Trophoblast cell (in vitro differentiated cells and primary cell): ENCODE measurements around the gene TGFB1.
A peak's percentile ranks its signal among the peaks of the same experiment; 100 is the strongest.

Experiments used
- DNase-seq, 2 donors: peaks; one replicate each; pipeline ENCODE4 v3.0.0-alpha.2; 2016
- H2AFZ ChIP-seq: 2 replicates; pipeline ENCODE4 v1.6.1; 2013; ENCODE audit warnings: low read length, moderate library complexity, mild to moderate bottlenecking; ENCODE audit not compliant: insufficient read depth, poor library complexity
- H2AK5ac ChIP-seq: 2 replicates; pipeline ENCODE4 v1.6.1; 2013; ENCODE audit warnings: mild to moderate bottlenecking, low read length
- H2BK120ac ChIP-seq: 2 replicates; pipeline ENCODE4 v1.6.1; 2013; ENCODE audit warnings: low read length, mild to moderate bottlenecking, moderate library complexity; ENCODE audit not compliant: insufficient read depth, poor library complexity
- H2BK12ac ChIP-seq: 2 replicates; pipeline ENCODE4 v1.6.1; 2013; ENCODE audit warnings: mild to moderate bottlenecking, low read length, moderate library complexity
- H2BK5ac ChIP-seq: 2 replicates; pipeline ENCODE4 v1.6.1; 2013; ENCODE audit warnings: low read length, low read depth, moderate library complexity, mild to moderate bottlenecking; ENCODE audit not compliant: poor library complexity
- H3K14ac ChIP-seq: 2 replicates; pipeline ENCODE4 v1.6.1; 2013; ENCODE audit warnings: mild to moderate bottlenecking, low read length
- H3K18ac ChIP-seq: 2 replicates; pipeline ENCODE4 v1.6.1; 2013; ENCODE audit warnings: mild to moderate bottlenecking, low read length
- H3K23ac ChIP-seq: 2 replicates; pipeline ENCODE4 v1.6.1; 2013; ENCODE audit warnings: low read length
- H3K27ac ChIP-seq: 2 replicates; pipeline ENCODE4 v1.5.1; 2013; ENCODE audit warnings: low read depth, mild to moderate bottlenecking, inconsistent platforms, low read length, moderate library complexity
- H3K27me3 ChIP-seq: 2 replicates; pipeline ENCODE4 v1.6.1; 2013; ENCODE audit warnings: inconsistent platforms, mild to moderate bottlenecking, low read length, moderate library complexity; ENCODE audit not compliant: insufficient read depth
- H3K36me3 ChIP-seq, 2 experiments: 1 replicate in 1 of 2; 2 replicates in 1 of 2; pipeline ENCODE4 v1.6.1; 2013; ENCODE audit warnings: low read length in 2 of 2, mild to moderate bottlenecking in 2 of 2, moderate library complexity in 1 of 2; ENCODE audit not compliant: insufficient read depth in 2 of 2, control insufficient read depth in 1 of 2
- H3K4ac ChIP-seq: 2 replicates; pipeline ENCODE4 v1.6.1; 2013; ENCODE audit warnings: low read depth, mild to moderate bottlenecking, low read length, moderate library complexity
- H3K4me1 ChIP-seq, 2 experiments: 1 replicate in 1 of 2; 2 replicates in 1 of 2; pipeline ENCODE4 v1.6.1; 2013; ENCODE audit warnings: low read length in 2 of 2, mild to moderate bottlenecking in 2 of 2, moderate library complexity in 1 of 2; ENCODE audit not compliant: insufficient read depth in 2 of 2, control insufficient read depth in 1 of 2
- H3K4me2 ChIP-seq: 2 replicates; pipeline ENCODE4 v1.6.1; 2013; ENCODE audit warnings: inconsistent platforms, mild to moderate bottlenecking, low read length, moderate library complexity
- H3K4me3 ChIP-seq: 2 replicates; pipeline ENCODE4 v1.5.1; 2013; ENCODE audit warnings: mild to moderate bottlenecking, low read depth, low read length, inconsistent platforms
- H3K79me1 ChIP-seq: one replicate; pipeline ENCODE4 v1.6.1; 2013; ENCODE audit warnings: low read length
- H3K79me2 ChIP-seq: 2 replicates; pipeline ENCODE4 v1.6.1; 2013; ENCODE audit warnings: low read length, mild to moderate bottlenecking; ENCODE audit not compliant: control insufficient read depth, insufficient read depth, poor library complexity
- H3K9ac ChIP-seq: 2 replicates; pipeline ENCODE4 v1.6.1; 2013; ENCODE audit warnings: mild to moderate bottlenecking, low read length
- H3K9me3 ChIP-seq: 2 replicates; pipeline ENCODE4 v1.6.1; 2013; ENCODE audit warnings: low read depth, mild to moderate bottlenecking, control low read depth, inconsistent platforms, low read length; ENCODE audit not compliant: insufficient read depth
- H4K12ac ChIP-seq: 2 replicates; pipeline ENCODE4 v1.6.1; 2013; ENCODE audit warnings: low read depth, mild to moderate bottlenecking, low read length, moderate library complexity
- H4K8ac ChIP-seq: 2 replicates; pipeline ENCODE4 v1.6.1; 2013; ENCODE audit warnings: low read depth, mild to moderate bottlenecking, low read length, moderate library complexity
- H4K91ac ChIP-seq: one replicate; pipeline ENCODE4 v1.6.1; 2013; ENCODE audit warnings: low read depth, mild to moderate bottlenecking, low read length, moderate library complexity
- WGBS: extraction: QIAGEN DNeasy Blood & Tissue Kit; methylation state at CpG from one replicate; pipeline ENCODE4 v1.1.7; 2013; ENCODE audit warnings: missing lambda C conversion rate; ENCODE audit not compliant: insufficient read length, insufficient coverage; ENCODE audit errors: extremely low coverage; 5-methylcytosine and 5-hydroxymethylcytosine counted together

The TGFB1 gene

DNA sequence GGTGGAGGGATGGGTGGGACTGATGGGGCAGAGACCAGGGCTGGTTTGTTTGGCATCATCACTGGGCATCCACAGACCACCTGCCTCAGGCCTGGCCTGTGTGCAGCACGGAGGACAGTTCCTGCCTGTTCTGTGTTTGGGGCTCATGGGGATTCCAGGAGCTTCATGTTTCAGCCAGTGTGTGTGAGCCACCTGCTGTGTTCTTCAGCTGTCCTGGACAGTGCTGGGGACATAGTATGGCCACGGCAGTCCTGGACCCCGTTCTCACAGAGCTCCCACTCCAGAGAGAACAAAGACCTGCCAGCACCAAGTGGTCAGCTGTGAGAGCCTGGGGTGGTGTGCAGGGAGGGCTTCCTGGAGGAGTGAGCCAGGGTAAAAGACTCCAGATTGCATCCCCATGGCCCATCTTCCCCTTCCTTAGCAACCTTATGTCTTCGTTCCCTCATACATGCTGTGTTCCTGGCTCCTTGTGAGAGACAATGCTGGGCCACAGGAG lies 45.7 kb downstream of the TGFB1 start:
- no CpG with 5 or more reads among the region's 4 CpGs for WGBS
- no peak for DNase-seq
- no peak overlapping the region for H4K91ac ChIP-seq
- no peak overlapping the region for H2BK120ac ChIP-seq
- H4K12ac ChIP-seq: no peak overlapping the region
- peak overlapping the region; percentile 20 for H3K27ac ChIP-seq
- H3K36me3 ChIP-seq: peaks cover 47 to 53% of the 10 kb centered on the region in 2 experiments
- no peak overlapping the region for H2BK12ac ChIP-seq
- no peaks in the 10 kb centered on the region for H3K27me3 ChIP-seq
- no peak overlapping the region for H2AFZ ChIP-seq
- no peak overlapping the region for H3K14ac ChIP-seq
- no peak overlapping the region for H3K4me2 ChIP-seq
- no peak overlapping the region for H2BK5ac ChIP-seq
- peak overlapping the region; percentile 8 for H4K8ac ChIP-seq
- H3K4ac ChIP-seq: no peak overlapping the region
- no peak overlapping the region for H2AK5ac ChIP-seq
- H3K23ac ChIP-seq: no peak overlapping the region
- H3K9me3 ChIP-seq: no peaks in the 10 kb centered on the region
- H3K4me3 ChIP-seq: no peak overlapping the region
- H3K18ac ChIP-seq: no peak overlapping the region
- peaks cover 5 to 13% of the 10 kb centered on the region in 2 experiments for H3K4me1 ChIP-seq
- peaks cover 8% of the 10 kb centered on the region for H3K79me1 ChIP-seq
- H3K9ac ChIP-seq: no peak overlapping the region
- H3K79me2 ChIP-seq: peaks cover 4% of the 10 kb centered on the region

DNA sequence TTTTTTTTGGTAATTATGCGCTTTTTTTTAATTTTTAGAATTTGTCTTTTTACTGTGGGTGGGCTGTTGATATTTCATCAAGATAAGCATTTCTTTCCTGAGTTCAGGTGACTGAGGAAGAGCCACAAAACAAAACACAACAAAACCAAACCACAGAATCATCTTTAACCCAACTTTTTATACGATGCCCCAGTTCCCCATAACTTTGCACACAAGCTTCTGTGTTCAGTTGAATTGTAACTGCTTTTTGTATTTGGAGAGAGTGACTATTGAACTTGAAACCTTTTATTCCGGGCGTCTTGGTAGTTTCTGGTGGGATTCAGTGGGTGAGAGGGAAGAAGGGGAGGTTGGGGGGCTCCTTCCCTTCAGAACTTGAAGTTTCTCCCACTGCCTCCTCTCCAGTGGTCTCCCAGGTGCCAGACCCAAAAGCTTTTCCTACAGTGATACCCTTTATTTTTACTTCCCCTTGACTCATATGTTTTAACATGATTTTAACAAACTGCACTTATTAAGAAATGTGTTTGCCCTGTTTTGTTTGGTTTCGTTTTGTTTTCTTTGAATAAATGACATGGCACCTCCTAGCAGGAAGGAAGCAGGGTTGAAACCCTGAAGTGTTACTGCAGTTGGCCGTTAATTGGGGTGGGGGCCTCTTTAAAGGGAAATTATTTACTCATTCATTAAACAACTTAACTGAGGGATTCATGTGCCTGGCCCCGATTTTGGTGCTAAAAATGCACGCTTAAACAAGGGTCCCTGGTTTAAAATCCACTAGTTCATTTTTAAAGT lies 46.4 kb downstream of the TGFB1 start:
- H3K9me3 ChIP-seq: no peaks in the 10 kb centered on the region
- DNase-seq: no peak
- no peak overlapping the region for H4K8ac ChIP-seq
- peaks cover 47 to 53% of the 10 kb centered on the region in 2 experiments for H3K36me3 ChIP-seq
- peaks cover 8% of the 10 kb centered on the region for H3K79me1 ChIP-seq
- no peak overlapping the region for H2AK5ac ChIP-seq
- no peak overlapping the region for H2BK12ac ChIP-seq
- no peak overlapping the region for H2BK5ac ChIP-seq
- no peak overlapping the region for H4K91ac ChIP-seq
- no peak overlapping the region for H3K9ac ChIP-seq
- H3K27ac ChIP-seq: no peak overlapping the region
- H3K4me2 ChIP-seq: no peak overlapping the region
- H3K4me1 ChIP-seq: peaks cover 5 to 13% of the 10 kb centered on the region in 2 experiments
- no peak overlapping the region for H3K23ac ChIP-seq
- H3K27me3 ChIP-seq: no peaks in the 10 kb centered on the region
- H3K4me3 ChIP-seq: no peak overlapping the region
- no peak overlapping the region for H3K14ac ChIP-seq
- no peak overlapping the region for H4K12ac ChIP-seq
- no peak overlapping the region for H2AFZ ChIP-seq
- H3K4ac ChIP-seq: no peak overlapping the region
- WGBS: no CpG with 5 or more reads among the region's 8 CpGs
- peaks cover 4% of the 10 kb centered on the region for H3K79me2 ChIP-seq
- H2BK120ac ChIP-seq: no peak overlapping the region
- no peak overlapping the region for H3K18ac ChIP-seq

DNA sequence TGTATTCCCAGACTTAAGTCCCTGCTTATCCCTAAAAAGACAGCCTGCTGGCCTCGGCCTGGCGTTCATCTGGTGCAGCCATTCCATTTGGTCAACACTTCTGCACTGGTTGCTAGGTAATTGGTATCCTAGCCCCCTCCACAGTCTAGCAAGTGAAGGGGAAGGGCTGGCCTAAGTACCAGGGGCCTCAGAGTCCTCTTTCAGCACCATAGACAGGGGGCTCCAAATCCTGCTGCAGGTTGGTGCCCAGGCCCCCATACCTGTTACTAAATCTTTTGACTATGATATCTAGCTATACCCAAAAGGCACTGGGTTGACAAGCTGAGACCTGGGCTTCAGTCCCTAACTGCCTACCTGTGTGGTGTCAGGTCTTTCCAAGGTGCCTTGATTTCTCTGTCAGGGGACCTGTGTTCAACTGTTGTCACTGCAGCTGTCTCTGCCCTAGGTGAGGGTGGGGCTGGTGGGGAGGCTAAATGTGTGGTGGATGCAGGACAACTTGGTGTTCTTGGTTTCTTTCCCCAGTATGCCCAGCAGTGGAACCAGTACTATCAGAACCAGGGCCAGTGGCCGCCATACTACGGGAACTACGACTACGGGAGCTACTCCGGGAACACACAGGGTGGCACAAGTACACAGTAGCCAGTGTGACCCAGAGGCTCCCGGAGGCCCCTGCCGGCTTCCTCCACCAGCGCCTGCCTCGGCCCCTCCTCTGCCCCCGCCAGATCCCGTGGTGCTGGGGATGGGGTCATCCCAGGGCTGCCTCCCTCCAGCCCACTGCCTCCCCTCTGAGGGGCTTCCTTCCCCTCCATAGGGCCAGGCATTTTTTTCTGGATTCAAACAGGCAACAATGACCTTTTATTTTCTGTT lies 47.6 kb downstream of the TGFB1 start:
- Histone ChIP-seq H3K27ac (no peak overlapping the region), H3K23ac (no peak overlapping the region), H3K4me3 (no peak overlapping the region), H2BK120ac (no peak overlapping the region), H3K79me2 (peaks cover 4% of the 10 kb centered on the region), H3K4ac (no peak overlapping the region), H2BK12ac (no peak overlapping the region), H3K9me3 (no peaks in the 10 kb centered on the region), H2AK5ac (no peak overlapping the region), H3K4me2 (no peak overlapping the region), H3K4me1 (peaks cover 5 to 10% of the 10 kb centered on the region in 2 experiments), H3K14ac (no peak overlapping the region), H2AFZ (no peak overlapping the region), H3K79me1 (peaks cover 8% of the 10 kb centered on the region), H2BK5ac (no peak overlapping the region), H3K9ac (no peak overlapping the region), H4K91ac (no peak overlapping the region), H3K36me3 (peaks cover 54 to 63% of the 10 kb centered on the region in 2 experiments), H3K27me3 (no peaks in the 10 kb centered on the region), H4K12ac (no peak overlapping the region), H3K18ac (no peak overlapping the region), H4K8ac (no peak overlapping the region)
- WGBS: no CpG with 5 or more reads among the region's 13 CpGs
- DNase-seq: no peak

- no peak overlapping the region for H3K27ac ChIP-seq
Measured at GRCh38 chr19:41304706-41305483, 48.8 kb downstream of the TGFB1 start.

More at GRCh38 chr19:41304706-41305483, 48.8 kb downstream of the TGFB1 start:
- Histone ChIP-seq H2BK5ac (no peak overlapping the region), H4K12ac (no peak overlapping the region), H3K18ac (no peak overlapping the region), H2AK5ac (no peak overlapping the region), H3K9ac (no peak overlapping the region), H3K14ac (no peak overlapping the region), H2BK12ac (no peak overlapping the region), H3K4me3 (no peak overlapping the region), H2BK120ac (no peak overlapping the region), H3K36me3 (peaks cover 59 to 71% of the 10 kb centered on the region in 2 experiments), H3K4me2 (no peak overlapping the region), H2AFZ (no peak overlapping the region), H3K23ac (no peak overlapping the region), H4K91ac (no peak overlapping the region), H4K8ac (no peak overlapping the region), H3K27me3 (no peaks in the 10 kb centered on the region), H3K79me2 (no peaks in the 10 kb centered on the region), H3K9me3 (no peaks in the 10 kb centered on the region), H3K4me1 (peaks cover 5 to 7% of the 10 kb centered on the region in 2 experiments), H3K4ac (no peak overlapping the region), H3K79me1 (peaks cover 2% of the 10 kb centered on the region)
- no CpG with 5 or more reads among the region's 4 CpGs for WGBS
- DNase-seq: no peak
